ENCODE results near the gene UGT2A3. TPM values are rescaled to one million over a fixed set of nuclear protein-coding genes. Genes with fewer than 3 reads are reported as not detected.
"Not testable (repeated sequence)": the region's sequence is repeated elsewhere in the genome, so short reads cannot be mapped to it uniquely, and the experiment has no call there.

Gene UGT2A3
- total RNA-seq, 1 donor from 2014 or later = not detected

DNA sequence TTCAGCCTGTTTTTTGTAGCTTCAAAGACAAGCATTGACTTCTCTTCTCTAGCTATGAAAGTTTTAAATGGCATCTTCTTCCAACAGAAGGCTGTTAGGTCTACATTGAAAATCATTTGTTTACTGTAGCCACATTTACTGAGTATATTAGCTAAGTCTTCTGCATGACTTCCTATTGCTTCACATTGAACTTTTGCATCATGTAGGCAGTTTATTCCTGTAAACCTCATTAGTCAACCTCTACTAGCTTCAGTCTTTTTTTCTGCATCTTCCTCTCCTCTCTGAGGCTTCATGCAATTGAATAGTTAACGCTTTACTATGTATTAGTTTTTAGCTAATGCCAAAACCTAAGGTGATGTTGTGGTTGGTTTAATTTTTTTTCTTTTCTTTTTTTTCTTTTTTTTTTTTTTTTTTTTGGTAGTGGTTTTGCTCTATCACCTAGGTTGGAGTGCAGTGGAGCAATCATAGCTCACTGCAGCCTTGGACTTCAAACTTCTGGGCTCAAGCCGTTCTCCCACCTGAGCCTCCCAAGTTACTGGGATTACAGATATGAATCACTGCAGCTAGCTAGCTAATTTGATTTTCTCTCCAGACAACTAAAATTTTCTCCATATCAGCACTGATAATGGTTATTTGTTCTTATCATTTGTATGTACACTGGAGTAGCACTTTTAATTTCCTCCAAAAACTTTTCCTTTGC, 3.4 kb downstream of the UGT2A3 start:
- Histone ChIP-seq H3K27me3 (no peaks in the 10 kb centered on the region), H3K27ac (no peak overlapping the region), H3K4me3 (no peak overlapping the region), H3K4me1 (no peaks in the 10 kb centered on the region), H3K36me3 (no peaks in the 10 kb centered on the region), H3K9me3 (no peaks in the 10 kb centered on the region)
- intact Hi-C loops (cut with DNase I) = no loop called here
- TF ChIP-seq POLR2AphosphoS5 (IDR thresholded peaks at IDR 0.05; ENCODE audit: insufficient read depth in 1 of 2, low read depth in 1 of 2) = no peak
- TF ChIP-seq POLR2A (IDR thresholded peaks at IDR 0.05) = no peak
- TF ChIP-seq, protein P1, sequence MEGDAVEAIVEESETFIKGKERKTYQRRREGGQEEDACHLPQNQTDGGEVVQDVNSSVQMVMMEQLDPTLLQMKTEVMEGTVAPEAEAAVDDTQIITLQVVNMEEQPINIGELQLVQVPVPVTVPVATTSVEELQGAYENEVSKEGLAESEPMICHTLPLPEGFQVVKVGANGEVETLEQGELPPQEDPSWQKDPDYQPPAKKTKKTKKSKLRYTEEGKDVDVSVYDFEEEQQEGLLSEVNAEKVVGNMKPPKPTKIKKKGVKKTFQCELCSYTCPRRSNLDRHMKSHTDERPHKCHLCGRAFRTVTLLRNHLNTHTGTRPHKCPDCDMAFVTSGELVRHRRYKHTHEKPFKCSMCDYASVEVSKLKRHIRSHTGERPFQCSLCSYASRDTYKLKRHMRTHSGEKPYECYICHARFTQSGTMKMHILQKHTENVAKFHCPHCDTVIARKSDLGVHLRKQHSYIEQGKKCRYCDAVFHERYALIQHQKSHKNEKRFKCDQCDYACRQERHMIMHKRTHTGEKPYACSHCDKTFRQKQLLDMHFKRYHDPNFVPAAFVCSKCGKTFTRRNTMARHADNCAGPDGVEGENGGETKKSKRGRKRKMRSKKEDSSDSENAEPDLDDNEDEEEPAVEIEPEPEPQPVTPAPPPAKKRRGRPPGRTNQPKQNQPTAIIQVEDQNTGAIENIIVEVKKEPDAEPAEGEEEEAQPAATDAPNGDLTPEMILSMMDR (IDR thresholded peaks at IDR 0.05) = no peak
- DNase-seq (ENCODE audit: extremely low spot score in 2 of 2) = no peak

DNA sequence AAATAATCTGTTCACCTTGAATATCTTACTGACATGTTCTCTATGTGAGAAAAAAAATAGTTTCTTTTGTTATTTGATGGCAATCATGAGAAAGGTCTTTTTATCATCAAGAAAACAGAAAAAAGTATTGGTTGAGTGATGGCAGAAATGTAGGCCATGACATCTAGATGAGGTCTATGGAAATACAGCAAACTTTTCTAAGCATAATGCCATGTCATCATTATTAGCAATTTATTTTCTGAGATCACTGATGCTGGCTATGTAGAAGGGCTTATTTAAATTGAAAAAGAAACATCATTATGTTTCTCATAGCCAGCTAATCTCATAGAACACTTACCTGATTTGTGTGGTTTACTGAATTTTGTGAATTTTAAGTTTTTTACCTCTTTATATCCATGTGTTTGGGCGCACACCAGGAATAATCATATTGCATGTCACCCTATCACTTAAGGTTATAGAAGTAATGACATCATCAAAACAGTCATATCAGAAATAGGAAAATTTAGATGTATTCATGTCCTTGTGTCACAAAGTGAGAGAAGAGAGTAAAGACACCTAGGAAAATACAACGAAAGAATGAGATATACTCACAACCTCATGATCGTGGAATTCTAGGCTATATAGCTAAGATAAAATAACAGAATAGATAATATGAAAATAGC, 22.4 kb downstream of the UGT2A3 start:
- intact Hi-C loops (cut with DNase I) = no loop called here
- Histone ChIP-seq H3K27ac (no peak overlapping the region), H3K4me1 (no peaks in the 10 kb centered on the region), H3K4me3 (no peak overlapping the region), H3K9me3 (no peaks in the 10 kb centered on the region), H3K36me3 (no peaks in the 10 kb centered on the region), H3K27me3 (no peaks in the 10 kb centered on the region)
- TF ChIP-seq POLR2AphosphoS5 (IDR thresholded peaks at IDR 0.05; ENCODE audit: insufficient read depth in 1 of 2, low read depth in 1 of 2) = no peak
- TF ChIP-seq, protein P1 (IDR thresholded peaks at IDR 0.05) = no peak
- no peak for TF ChIP-seq POLR2A (IDR thresholded peaks at IDR 0.05)
- no peak for DNase-seq (ENCODE audit: extremely low spot score in 2 of 2)

DNA sequence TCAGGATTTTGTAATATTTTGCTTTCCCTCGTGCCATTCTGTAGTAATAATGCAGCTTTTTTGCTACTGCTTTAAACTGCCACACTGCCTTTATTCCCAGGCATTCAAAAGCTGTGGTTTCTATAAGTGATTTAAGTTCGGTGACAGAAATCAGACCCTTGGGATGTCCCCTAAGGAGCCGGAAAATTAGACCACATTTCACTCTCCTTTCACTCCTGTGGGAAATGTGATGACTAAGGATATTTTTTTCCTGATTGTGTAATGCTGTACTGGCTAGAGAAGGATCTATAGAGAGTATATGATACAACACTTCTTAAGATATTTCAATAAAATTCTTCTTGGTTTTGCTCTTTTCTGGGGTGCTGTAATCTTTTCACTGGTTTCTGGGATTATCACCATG, 24.4 kb downstream of the UGT2A3 start:
- H3K4me3 ChIP-seq = no peak overlapping the region
- H3K27me3 ChIP-seq = no peaks in the 10 kb centered on the region
- no peaks in the 10 kb centered on the region for H3K9me3 ChIP-seq
- no peak for TF ChIP-seq POLR2AphosphoS5 (IDR thresholded peaks at IDR 0.05; ENCODE audit: insufficient read depth in 1 of 2, low read depth in 1 of 2)
- TF ChIP-seq, protein P1 (IDR thresholded peaks at IDR 0.05) = no peak
- TF ChIP-seq POLR2A (IDR thresholded peaks at IDR 0.05) = no peak
- DNase-seq (ENCODE audit: extremely low spot score in 2 of 2) = no peak
- H3K36me3 ChIP-seq = no peaks in the 10 kb centered on the region
- H3K4me1 ChIP-seq = no peaks in the 10 kb centered on the region
- intact Hi-C loops (cut with DNase I) = no loop called here
- no peak overlapping the region for H3K27ac ChIP-seq

DNA sequence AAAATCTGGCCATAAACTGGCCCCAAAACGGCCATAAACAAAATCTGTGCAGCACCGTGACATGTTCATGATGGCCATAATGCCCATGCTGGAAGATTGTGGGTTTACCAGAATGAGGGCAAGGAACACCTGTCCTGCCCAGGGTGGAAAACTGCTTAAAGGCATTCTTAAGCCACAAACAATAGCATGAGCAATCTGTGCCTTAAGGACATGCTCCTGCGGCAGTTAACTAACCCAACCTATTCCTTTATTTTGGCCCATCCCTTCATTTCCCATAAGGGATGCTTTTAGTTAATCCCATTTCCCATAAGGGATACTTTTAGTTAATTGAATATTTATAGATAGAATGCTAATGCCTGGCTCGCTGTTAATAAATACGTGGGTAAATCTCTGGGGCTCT, 29.4 kb downstream of the UGT2A3 start:
- H3K36me3 ChIP-seq; H3K27ac ChIP-seq; DNase-seq (ENCODE audit: extremely low spot score in 2 of 2); H3K4me1 ChIP-seq; intact Hi-C loops (cut with DNase I); H3K27me3 ChIP-seq; H3K9me3 ChIP-seq; H3K4me3 ChIP-seq: not testable (repeated sequence)

DNA sequence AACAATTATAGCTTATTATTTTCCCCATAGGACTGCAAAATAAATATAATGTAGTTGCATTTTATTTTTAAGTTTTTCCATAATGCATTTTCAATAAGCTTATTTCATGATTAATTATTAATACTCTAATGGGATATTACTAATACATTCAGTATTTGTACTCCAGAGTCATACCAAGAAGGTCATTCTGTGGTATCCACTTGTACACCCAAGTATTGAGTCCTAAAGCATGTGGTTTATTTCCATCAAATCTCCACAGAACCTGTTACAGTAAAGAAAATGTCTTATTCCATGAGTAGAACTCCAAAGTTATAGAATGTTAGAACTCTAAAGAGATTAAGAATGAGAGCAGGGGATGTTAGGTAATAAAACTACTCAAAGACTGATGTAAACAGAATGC, 30.6 kb downstream of the UGT2A3 start:
- H3K36me3 ChIP-seq = no peaks in the 10 kb centered on the region
- no peaks in the 10 kb centered on the region for H3K27me3 ChIP-seq
- no peaks in the 10 kb centered on the region for H3K4me1 ChIP-seq
- no peak for DNase-seq (ENCODE audit: extremely low spot score in 2 of 2)
- no peak overlapping the region for H3K27ac ChIP-seq
- no peak for TF ChIP-seq POLR2A (IDR thresholded peaks at IDR 0.05)
- TF ChIP-seq POLR2AphosphoS5 (IDR thresholded peaks at IDR 0.05; ENCODE audit: insufficient read depth in 1 of 2, low read depth in 1 of 2) = no peak
- TF ChIP-seq, protein P1 (IDR thresholded peaks at IDR 0.05) = no peak
- H3K4me3 ChIP-seq = no peak overlapping the region
- intact Hi-C loops (cut with DNase I) = no loop called here
- H3K9me3 ChIP-seq = no peaks in the 10 kb centered on the region

All from vagina (tissue), 2 donors.